Hepatocyte (in vitro differentiated cells): ENCODE data around the gene PTPRS. TPM values are rescaled to one million over a fixed set of nuclear protein-coding genes. Genes with fewer than 3 reads are reported as not detected.

Source experiments
- DNase-seq: peaks from one replicate; pipeline ENCODE4 v3.0.0-alpha.2; 2016; ENCODE audit warnings: low spot score
- H2AFZ ChIP-seq: fragments of 200-600 bp; sonication (generic); 2 replicates; pipeline ENCODE4 v1.6.0; 2016; ENCODE audit warnings: antibody characterized with exemption, mild to moderate bottlenecking
- H3K27ac ChIP-seq: fragments of 200-600 bp; sonication (generic); 2 replicates; pipeline ENCODE4 v1.5.1; 2016; ENCODE audit warnings: mild to moderate bottlenecking
- H3K27me3 ChIP-seq: fragments of 200-600 bp; sonication (generic); 2 replicates; pipeline ENCODE4 v1.6.1; 2016
- H3K36me3 ChIP-seq: fragments of 200-600 bp; sonication (generic); replicated peaks from 2 replicates; pipeline ENCODE4 v1.5.1; 2016; ENCODE audit warnings: low read depth; ENCODE audit not compliant: insufficient read depth
- H3K4me1 ChIP-seq: fragments of 200-600 bp; sonication (generic); 2 replicates; pipeline ENCODE4 v1.5.1; 2016; ENCODE audit warnings: mild to moderate bottlenecking, moderate library complexity; ENCODE audit not compliant: insufficient read depth
- H3K4me2 ChIP-seq: fragments of 200-600 bp; sonication (generic); 2 replicates; pipeline ENCODE4 v1.6.0; 2016
- H3K4me3 ChIP-seq: fragments of 200-600 bp; sonication (generic); 2 replicates; pipeline ENCODE4 v1.5.1; 2016; ENCODE audit warnings: mild to moderate bottlenecking
- H3K79me2 ChIP-seq: fragments of 200-600 bp; sonication (generic); 2 replicates; pipeline ENCODE4 v1.6.0; 2017; ENCODE audit warnings: mild to moderate bottlenecking
- H3K9me2 ChIP-seq: fragments of 200-600 bp; sonication (generic); replicated peaks from 2 replicates; pipeline ENCODE4 v1.6.0; 2017; ENCODE audit warnings: mild to moderate bottlenecking; ENCODE audit not compliant: insufficient read depth
- H3K9me3 ChIP-seq: fragments of 200-600 bp; sonication (generic); 2 replicates; pipeline ENCODE4 v1.5.1; 2016; ENCODE audit warnings: low read depth, mild to moderate bottlenecking
- H4K20me1 ChIP-seq: fragments of 200-600 bp; sonication (generic); 2 replicates; pipeline ENCODE4 v1.6.0; 2016; ENCODE audit warnings: mild to moderate bottlenecking; ENCODE audit not compliant: insufficient read depth, poor library complexity, severe bottlenecking
- CTCF ChIP-seq: fragments of 200-600 bp; sonication (generic); IDR thresholded peaks from 2 replicates; pipeline ENCODE4 v1.5.1; 2016; ENCODE audit warnings: antibody characterized with exemption, mild to moderate bottlenecking; ENCODE audit not compliant: poor library complexity
- EZH2 ChIP-seq: fragments of 200-600 bp; sonication (generic); IDR thresholded peaks from 2 replicates; pipeline ENCODE4 v1.6.1; 2016; ENCODE audit warnings: antibody characterized with exemption, mild to moderate bottlenecking, borderline replicate concordance
- EZH2phosphoT487 ChIP-seq: fragments of 200-600 bp; sonication (generic); IDR thresholded peaks from one replicate; pipeline ENCODE4 v1.6.1; 2018; ENCODE audit warnings: antibody characterized with exemption, mild to moderate bottlenecking, low read depth, moderate library complexity; ENCODE audit not compliant: unreplicated experiment, severe bottlenecking
- WGBS: methylation state at CpG from one replicate; pipeline ENCODE4 v1.1.6; 2016; ENCODE audit warnings: low lambda C conversion rate; ENCODE audit errors: missing lambda C conversion rate; 5-methylcytosine and 5-hydroxymethylcytosine counted together
- polyA plus RNA-seq: library from polyadenylated mRNA; unstranded; fragments of >200 nt; fragmentation: Nextera tagmentation; extraction: Ambion mirVana; gene quantifications from 2 replicates; pipeline ENCODE4 v1.2.1, GENCODE V29; 2016
- total RNA-seq: library from RNA; depleted of rRNA; stranded (reverse); fragments of >200 nt; gene quantifications from 2 replicates; pipeline ENCODE4 v1.2.3, GENCODE V29; 2014

The PTPRS gene
- total and polyA plus RNA-seq, 2 experiments from 2014 or later = 21.9 to 65.5 TPM

GRCh38 chr19:5296457-5297271 is 43.9 kb downstream of the PTPRS start:
- no peaks in the 10 kb centered on the region for H3K27me3 ChIP-seq
- no peak for DNase-seq
- no peak overlapping the region for H3K27ac ChIP-seq
- peaks cover 10% of the 10 kb centered on the region for H4K20me1 ChIP-seq
- H3K4me2 ChIP-seq = no peak overlapping the region
- no peak for TF ChIP-seq EZH2phosphoT487
- no peak for TF ChIP-seq CTCF
- TF ChIP-seq EZH2 = no peak
- H3K79me2 ChIP-seq = peaks cover 12% of the 10 kb centered on the region
- peaks cover 9% of the 10 kb centered on the region for H3K4me1 ChIP-seq
- no peak overlapping the region for H2AFZ ChIP-seq
- no peak overlapping the region for H3K4me3 ChIP-seq
- H3K36me3 ChIP-seq = no peaks in the 10 kb centered on the region
- no peaks in the 10 kb centered on the region for H3K9me2 ChIP-seq
- no peaks in the 10 kb centered on the region for H3K9me3 ChIP-seq
- 93% methylated on average over 14 of the region's 16 CpGs for WGBS

GRCh38 chr19:5296021-5296420 is 44.6 kb downstream of the PTPRS start:
- Histone ChIP-seq H3K36me3 (no peaks in the 10 kb centered on the region), H3K4me3 (no peak overlapping the region), H3K9me2 (no peaks in the 10 kb centered on the region), H3K9me3 (no peaks in the 10 kb centered on the region), H3K27ac (no peak overlapping the region), H3K27me3 (no peaks in the 10 kb centered on the region), H3K79me2 (peaks cover 18% of the 10 kb centered on the region), H3K4me2 (no peak overlapping the region), H3K4me1 (peaks cover 9% of the 10 kb centered on the region), H4K20me1 (peaks cover 14% of the 10 kb centered on the region), H2AFZ (no peak overlapping the region)
- no peak for TF ChIP-seq CTCF
- no peak for TF ChIP-seq EZH2phosphoT487
- TF ChIP-seq EZH2 = no peak
- WGBS = 95% methylated on average over 6 of the region's 6 CpGs
- DNase-seq = no peak

GRCh38 chr19:5294403-5295160 is 46.0 kb downstream of the PTPRS start:
- Histone ChIP-seq H4K20me1 (peaks cover 23% of the 10 kb centered on the region), H3K9me2 (no peaks in the 10 kb centered on the region), H3K27me3 (no peaks in the 10 kb centered on the region), H3K36me3 (no peaks in the 10 kb centered on the region), H3K4me2 (peak overlapping the region; percentile 99), H3K9me3 (no peaks in the 10 kb centered on the region), H3K4me3 (no peak overlapping the region), H3K79me2 (peaks cover 32% of the 10 kb centered on the region), H3K4me1 (peaks cover 9% of the 10 kb centered on the region), H3K27ac (peak overlapping the region; percentile 65), H2AFZ (no peak overlapping the region)
- DNase-seq = no peak
- 83% methylated on average over 22 of the region's 22 CpGs for WGBS
- TF ChIP-seq EZH2 (no peak), EZH2phosphoT487 (no peak), CTCF (no peak)
